ENCODE results near the gene DNAH10.

Gene DNAH10

GRCh38 chr12:123886258-123886657 is 124.2 kb downstream of the DNAH10 start:
- DNase-seq, result no peak

GRCh38 chr12:123886931-123887582 is 125.0 kb downstream of the DNAH10 start:
- no peak for DNase-seq

- DNase-seq, result no peak
These were observed 126.9 kb downstream of the DNAH10 start for GRCh38 chr12:123888989-123889388.

GRCh38 chr12:123889848-123890535 is 127.9 kb downstream of the DNAH10 start:
- DNase-seq, result no peak

- no peak for DNase-seq
These were observed 128.4 kb downstream of the DNAH10 start for GRCh38 chr12:123890536-123890902.

- no peak for DNase-seq
These were observed 128.9 kb downstream of the DNAH10 start for GRCh38 chr12:123891011-123891410.

GRCh38 chr12:123891516-123892179 is 129.5 kb downstream of the DNAH10 start:
- no peak for DNase-seq

- DNase-seq, result no peak
These were observed 130.1 kb downstream of the DNAH10 start for GRCh38 chr12:123892180-123892559.

GRCh38 chr12:123892853-123893252 is 130.8 kb downstream of the DNAH10 start:
- no peak for DNase-seq

GRCh38 chr12:123893276-123893675 is 131.2 kb downstream of the DNAH10 start:
- no peak for DNase-seq

GRCh38 chr12:123894823-123895345 is 132.8 kb downstream of the DNAH10 start:
- no peak for DNase-seq

GRCh38 chr12:123895451-123895850 is 133.3 kb downstream of the DNAH10 start:
- DNase-seq, result peak in 4 of 51 donors; percentile 3 to 15 (median 6)

- no peak for DNase-seq
These were observed 134.7 kb downstream of the DNAH10 start for GRCh38 chr12:123896767-123897166.

GRCh38 chr12:123897221-123897620 is 135.1 kb downstream of the DNAH10 start:
- DNase-seq, result peak in 1 of 51 donors; percentile 2

- no peak for DNase-seq
These were observed 136.6 kb downstream of the DNAH10 start for GRCh38 chr12:123898673-123899072.

GRCh38 chr12:123899368-123899767 is 137.3 kb downstream of the DNAH10 start:
- DNase-seq, result no peak

- DNase-seq, result no peak
These were observed 138.8 kb downstream of the DNAH10 start for GRCh38 chr12:123900871-123901376.

GRCh38 chr12:123902821-123903220 is 140.7 kb downstream of the DNAH10 start:
- no peak for DNase-seq

GRCh38 chr12:123903301-123904065 is 141.4 kb downstream of the DNAH10 start:
- no peak for DNase-seq

- peak in 29 of 51 donors; percentile 2 to 62 (median 24) for DNase-seq
These were observed 143.3 kb downstream of the DNAH10 start for GRCh38 chr12:123905319-123905925.

All from hypothalamus (tissue), 51 donors.